ENCODE results near the gene THOC6.
"Not testable (repeated sequence)": the region's sequence is repeated elsewhere in the genome, so short reads cannot be mapped to it uniquely, and the experiment has no call there.

Gene THOC6

DNA sequence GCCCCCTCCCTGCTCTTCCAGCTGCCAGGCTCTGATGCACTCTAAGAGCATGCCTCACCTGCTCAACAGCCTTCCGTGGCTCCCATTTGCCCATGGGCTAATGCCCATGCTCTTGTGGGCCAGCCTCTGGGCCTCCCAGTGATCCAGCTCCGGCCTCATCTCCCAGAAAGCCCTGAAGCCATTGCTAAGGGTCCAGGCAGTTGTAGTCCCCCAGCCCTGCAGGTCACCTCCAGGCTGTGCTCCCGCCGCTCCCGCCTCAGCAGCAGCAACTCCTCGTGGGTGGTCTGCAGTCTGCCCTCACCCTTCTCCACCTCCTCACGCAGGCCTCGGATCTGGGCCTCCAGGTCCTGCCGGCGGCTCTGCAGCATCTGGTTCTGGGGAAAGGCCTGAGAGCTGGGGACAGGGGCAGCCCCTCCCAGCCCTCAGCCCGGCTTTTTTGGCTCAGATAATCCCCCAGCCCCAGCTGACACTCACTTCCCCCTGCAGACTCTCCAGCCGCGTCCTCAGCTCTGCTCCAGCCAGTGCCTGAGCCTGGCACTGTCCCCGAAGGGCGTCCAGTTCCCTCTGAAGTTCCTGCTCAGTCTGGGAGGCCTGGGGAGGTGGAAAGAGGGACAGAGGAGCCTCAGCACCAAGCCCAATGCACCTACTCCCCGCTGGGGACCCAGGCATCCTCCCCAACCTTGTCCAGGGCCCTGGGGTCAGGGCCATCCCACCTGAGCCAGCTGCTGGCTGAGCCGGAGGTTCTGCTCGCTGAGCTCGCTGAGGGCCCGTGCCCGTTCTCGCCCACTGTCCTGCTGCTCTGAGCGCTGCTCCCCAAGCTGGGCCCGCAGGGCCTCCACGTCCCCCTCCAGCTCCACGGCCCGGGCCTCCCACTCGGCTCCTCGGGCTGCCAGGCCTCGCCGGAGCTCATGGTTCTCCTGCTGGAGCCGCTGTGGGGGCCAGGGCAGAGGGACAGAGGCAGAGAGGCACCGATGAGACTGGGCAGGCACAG, 6.7 kb downstream of the THOC6 start:
- no peak for DNase-seq (ENCODE audit: low spot score)

GRCh38 chr16:3032624-3033023, 8.8 kb downstream of the THOC6 start:
- DNase-seq (ENCODE audit: low spot score), result no peak

DNA sequence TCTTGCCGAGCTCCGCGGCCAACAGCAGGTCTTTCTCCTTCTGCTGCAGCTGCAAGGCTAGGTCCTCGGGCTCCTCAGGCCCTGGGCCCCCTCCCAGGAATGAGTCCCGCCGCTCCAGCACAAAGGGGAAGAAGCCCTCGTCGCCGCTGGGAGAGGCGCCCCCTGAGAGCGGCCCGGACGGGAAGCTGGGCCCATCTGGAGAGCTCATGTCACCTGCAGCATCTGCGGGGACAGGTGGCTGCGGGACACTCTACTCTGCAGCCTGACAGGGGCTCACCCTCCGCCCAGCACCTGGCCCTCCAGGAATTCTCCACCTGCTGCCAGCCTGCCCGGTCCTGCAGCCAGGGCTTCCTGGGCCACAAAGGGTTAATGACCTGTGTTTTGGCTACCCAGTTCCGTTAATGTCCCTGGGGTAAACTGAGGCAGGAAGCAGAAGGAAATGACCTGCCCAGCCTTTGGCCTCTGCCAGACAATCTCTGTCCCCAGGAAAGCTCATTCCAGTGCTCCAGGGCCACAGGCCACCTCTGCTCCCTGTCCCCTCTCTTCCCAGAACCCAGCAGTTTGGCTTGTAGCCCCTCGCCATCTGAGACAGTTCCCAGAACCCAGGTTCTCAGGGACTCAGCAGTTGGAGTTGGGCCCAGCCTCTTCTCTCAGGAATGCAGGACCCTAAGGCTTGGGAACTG, 11.6 kb downstream of the THOC6 start:
- no peak for DNase-seq (ENCODE audit: low spot score)

- DNase-seq (ENCODE audit: low spot score), result no peak
Measured at GRCh38 chr16:3035972-3036725, 12.3 kb downstream of the THOC6 start.

DNA sequence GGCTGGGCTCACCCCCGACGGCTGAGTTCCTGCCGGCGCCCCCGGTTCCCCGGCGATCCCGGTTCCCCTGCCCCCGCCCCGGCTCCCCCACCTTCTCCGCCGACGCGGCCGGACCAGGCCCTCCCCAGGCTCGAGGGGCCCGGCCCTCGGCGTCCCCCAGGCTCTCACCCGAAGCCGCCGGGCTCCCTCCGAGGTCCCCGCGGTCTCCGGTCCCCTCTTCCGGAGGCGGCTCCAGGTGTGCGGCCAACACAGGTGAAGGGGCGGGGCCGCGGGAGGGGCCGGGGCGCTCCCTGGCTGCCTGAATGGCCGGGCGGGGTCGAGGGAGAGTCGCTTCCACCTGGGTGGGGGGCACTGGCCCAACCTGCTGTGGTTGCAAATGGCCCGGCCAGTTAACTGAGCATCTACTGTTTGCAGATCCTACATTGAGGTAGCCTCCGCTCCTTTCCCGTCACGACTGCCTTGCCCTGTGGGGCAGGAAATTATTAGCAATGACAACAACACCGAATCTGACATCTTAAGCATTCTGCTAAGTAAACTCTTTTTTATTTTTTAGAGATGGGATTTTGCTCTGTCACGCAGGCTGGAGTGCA, 13.0 kb downstream of the THOC6 start, which contains the start of gene BICDL2:
Gene BICDL2, minus strand, starts transcription at position 219 of the 590 bp plus-strand sequence. CDS start 1,448 bp downstream, outside the sequence.
- no peak for DNase-seq (ENCODE audit: low spot score)

- no peak for DNase-seq (ENCODE audit: low spot score)
Measured at GRCh38 chr16:3038256-3038655, 14.4 kb downstream of the THOC6 start.

DNA sequence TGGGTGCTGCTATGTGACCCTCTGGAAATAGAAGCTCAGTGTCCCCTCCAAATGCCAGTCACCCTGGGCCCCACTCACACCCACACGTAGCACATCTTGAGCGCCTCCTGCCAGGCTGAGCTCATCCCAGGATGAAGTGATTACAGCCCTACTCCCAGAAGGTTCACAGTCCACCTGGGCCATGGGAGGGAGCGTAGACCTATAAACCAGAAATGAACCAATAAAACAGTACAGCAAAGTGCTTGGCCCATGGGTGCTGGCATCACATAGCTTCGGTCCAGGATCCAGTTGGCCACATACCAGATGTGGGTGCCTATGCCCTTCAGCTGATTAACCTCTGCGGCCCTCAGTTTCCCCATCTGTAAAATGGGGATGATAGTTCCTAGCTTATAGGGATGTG, 15.1 kb downstream of the THOC6 start:
- DNase-seq (ENCODE audit: low spot score), result no peak

DNA sequence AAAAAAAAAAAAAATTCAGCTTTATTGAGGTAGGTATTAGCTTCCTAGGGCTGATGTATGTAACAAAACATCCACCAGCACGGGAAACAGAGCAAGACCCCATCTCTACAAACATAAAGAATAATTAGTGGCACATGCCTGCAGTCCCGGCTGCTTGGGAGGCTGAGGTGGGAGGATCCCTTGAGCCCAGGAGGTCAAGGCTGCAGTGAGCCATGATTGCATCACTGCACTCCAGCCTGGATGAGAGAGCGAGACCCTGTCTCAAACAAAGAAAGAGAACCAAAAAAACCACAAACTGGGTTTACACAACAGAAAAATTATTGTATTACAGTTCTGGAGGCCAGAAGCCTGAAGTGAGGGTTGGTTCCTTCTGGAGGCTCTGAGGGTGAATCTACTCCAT, 18.5 kb downstream of the THOC6 start:
- DNase-seq (ENCODE audit: low spot score), result no peak

DNA sequence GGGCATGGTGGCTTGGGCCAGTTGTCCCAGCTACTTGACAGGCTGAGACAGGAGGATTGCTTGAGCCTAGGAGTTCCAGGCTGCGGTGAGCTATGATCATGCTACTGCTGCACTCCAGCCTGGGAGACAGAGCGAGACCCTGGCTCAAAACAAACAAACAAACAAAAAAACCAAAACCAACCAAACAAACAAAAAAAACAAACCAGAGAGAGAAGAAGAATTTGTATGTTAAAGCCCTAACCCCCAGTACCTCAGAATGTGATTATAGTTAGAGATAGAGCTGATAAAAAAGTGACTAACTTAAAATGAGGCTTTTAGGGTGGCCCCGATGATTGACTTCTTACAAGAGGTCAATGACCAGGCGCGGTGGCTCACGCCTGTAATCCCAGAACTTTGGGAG, 20.9 kb downstream of the THOC6 start:
- DNase-seq (ENCODE audit: low spot score), result no peak

DNA sequence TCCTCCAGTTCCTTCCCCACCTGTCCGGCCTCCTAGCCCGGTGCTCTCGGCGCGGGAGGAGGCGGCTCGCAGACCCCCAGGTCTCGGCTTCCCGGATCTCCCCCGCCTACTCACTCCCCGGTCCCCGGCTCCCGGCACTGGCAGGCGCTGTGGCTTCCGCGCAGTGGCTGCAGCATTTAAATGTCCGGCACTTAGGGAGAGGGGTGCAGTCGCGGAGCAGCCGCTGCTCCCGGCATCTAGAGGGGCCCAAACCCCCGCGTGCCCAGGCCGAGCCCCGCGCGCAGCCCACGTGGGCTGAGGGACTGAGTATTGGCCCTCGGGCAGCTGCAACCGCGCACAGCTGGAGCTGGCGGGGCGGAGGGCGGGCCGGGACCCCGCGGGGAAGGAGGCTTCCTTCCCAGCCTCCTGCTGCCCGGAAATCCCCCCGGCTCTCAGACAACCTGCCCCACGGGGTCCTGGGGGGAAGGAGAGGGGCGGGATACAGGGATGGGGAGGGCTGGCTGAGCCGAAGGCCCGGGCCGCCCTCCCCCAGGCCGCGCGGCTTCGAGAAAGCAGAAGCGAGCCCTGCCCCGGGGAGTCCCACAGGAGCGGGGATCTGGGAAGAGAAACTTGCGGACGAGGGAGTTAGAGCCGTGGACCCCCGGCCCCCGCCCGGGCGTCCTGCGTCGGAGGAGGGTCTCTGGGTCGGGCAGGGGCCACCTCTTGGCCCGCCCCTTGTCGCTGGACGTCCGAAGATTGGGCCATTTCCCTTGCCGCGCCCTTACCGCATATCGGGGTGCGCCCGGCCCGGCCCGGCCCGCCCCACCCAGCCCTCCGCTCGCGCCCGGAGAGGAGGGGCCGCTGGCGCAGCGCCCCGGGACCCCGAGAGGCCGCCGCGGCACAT, 22.2 kb downstream of the THOC6 start, which contains the start of gene MMP25:
Gene MMP25, plus strand, starts transcription at position 804 of the 883 bp plus-strand sequence. CDS start 357 bp downstream, outside the sequence.
- DNase-seq (ENCODE audit: low spot score), result no peak

- DNase-seq (ENCODE audit: low spot score), result no peak
Measured at GRCh38 chr16:3046641-3047386, 23.0 kb downstream of the THOC6 start.

DNA sequence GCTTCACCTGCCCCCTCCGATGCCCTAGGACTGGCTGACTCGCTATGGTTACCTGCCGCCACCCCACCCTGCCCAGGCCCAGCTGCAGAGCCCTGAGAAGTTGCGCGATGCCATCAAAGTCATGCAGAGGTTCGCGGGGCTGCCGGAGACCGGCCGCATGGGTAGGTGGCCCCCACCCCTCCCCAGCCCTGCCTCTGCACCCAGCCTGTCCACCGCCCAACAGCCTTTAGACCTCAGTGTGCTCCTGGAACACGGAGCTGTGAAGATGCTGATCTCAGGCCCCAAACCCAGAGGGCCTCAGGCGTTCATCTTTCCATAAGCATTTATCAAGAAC, 23.5 kb downstream of the THOC6 start:
- no peak for DNase-seq (ENCODE audit: low spot score)

DNA sequence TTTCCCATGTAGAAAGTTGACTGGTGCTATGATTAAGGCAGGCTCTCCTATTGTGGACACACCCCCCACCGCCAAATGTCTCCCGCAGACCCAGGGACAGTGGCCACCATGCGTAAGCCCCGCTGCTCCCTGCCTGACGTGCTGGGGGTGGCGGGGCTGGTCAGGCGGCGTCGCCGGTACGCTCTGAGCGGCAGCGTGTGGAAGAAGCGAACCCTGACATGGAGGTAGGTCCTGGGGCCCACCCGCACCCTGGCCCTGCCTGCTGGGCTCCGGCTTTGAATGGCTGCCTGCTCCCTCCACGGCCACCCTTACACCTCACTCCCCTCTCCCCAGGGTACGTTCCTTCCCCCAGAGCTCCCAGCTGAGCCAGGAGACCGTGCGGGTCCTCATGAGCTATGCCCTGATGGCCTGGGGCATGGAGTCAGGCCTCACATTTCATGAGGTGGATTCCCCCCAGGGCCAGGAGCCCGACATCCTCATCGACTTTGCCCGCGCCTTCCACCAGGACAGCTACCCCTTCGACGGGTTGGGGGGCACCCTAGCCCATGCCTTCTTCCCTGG, 26.2 kb downstream of the THOC6 start:
- no peak for DNase-seq (ENCODE audit: low spot score)

DNA sequence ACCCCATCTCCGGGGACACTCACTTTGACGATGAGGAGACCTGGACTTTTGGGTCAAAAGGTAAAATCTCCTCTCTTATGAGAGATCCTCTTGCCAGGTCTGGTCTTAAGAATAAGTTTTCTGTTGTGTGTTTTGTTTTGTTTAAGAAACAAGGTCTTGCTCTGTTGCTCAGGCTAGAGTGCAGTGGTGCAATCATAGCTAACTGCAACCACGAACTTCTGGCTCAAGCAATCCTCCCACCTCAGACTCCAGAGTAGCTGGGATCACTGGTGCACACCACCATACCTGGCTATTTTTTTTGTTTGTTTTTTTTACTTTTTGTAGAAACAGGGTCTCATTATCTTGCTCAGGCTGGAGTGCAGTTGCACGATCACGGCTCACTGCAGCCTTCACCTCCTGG, 26.7 kb downstream of the THOC6 start:
- DNase-seq (ENCODE audit: low spot score), result no peak

GRCh38 chr16:3051009-3051408, 27.2 kb downstream of the THOC6 start:
- DNase-seq (ENCODE audit: low spot score), result no peak

DNA sequence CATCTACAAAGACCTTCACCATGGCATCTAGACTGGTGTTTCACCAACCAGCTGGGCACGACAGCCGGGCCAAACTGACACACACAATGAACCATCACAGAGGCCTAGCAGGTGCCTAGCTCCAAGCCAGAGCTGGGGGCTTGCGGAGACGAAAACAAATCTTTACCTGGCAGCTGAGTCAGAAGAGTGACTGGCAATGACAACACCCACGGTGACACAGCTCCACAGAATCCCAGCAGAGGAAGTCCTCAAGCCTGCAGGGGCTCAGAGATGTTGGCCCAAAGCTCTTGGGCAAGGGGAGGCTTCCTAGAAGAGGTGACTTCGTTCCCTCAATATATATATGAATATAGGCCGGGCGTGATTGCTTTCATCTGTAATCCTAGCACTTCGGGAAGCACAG, 27.7 kb downstream of the THOC6 start:
- no peak for DNase-seq (ENCODE audit: low spot score)

DNA sequence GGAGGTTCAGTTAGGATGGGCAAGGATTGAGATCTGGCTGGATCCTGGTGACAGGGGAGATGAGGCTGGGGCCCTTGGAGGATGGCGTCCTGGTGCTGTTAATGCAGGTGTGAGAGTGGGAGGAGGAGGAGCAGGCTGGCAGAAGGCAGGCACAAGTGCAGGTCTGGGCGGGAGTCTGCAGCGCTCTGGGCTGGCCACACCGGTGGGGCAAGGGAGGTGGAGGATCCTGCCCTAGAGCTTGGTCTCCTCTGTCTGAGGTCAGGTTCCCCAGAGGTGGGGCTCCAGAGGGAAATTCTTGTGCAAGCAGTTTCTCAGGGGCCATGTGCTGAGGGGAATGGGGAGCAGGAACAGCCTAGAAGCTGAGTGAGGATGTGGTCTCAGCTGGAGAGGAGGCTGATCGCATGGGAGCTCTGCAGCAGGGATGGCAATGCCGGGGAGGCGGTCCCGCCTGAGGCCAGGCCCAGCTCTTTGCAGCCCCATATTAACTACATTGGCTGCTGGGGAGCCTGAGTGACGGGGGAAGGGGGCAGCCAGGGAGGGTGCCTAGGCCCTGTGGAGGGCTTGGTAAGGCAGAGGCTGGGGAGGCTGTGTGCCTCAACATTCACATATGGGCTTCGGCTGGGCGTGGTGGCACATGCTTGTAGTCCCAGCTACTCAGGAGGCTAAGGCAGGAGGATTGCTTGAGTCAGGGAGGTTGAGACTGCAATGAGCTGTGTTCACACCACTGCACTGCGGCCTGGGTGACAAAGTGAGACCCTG, 28.9 kb downstream of the THOC6 start:
- not testable (repeated sequence) for DNase-seq (ENCODE audit: low spot score)

GRCh38 chr16:3053330-3053710, 29.5 kb downstream of the THOC6 start:
- DNase-seq (ENCODE audit: low spot score), result not testable (repeated sequence)
